ENCODE data around the gene ANXA2R.
"Not testable (repeated sequence)": the region's sequence is repeated elsewhere in the genome, so short reads cannot be mapped to it uniquely, and the experiment has no call there.

The ANXA2R gene

DNA sequence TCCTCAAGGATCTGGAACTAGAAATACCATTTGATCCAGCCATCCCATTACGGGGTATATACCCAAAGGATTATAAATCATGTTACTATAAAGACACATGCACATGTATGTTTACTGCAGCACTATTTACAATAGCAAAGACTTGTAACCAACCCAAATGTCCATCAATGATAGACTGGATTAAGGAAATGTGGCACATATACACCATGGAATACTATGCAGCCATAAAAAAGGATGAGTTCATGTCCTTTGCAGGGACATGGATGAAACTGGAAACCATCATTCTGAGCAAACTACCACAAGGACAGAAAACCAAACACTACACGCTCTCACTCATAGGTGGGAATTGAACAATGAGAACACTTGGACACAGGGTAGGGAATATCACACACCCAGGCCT lies 19.9 kb upstream of the ANXA2R start:
- not testable (repeated sequence) for DNase-seq

DNA sequence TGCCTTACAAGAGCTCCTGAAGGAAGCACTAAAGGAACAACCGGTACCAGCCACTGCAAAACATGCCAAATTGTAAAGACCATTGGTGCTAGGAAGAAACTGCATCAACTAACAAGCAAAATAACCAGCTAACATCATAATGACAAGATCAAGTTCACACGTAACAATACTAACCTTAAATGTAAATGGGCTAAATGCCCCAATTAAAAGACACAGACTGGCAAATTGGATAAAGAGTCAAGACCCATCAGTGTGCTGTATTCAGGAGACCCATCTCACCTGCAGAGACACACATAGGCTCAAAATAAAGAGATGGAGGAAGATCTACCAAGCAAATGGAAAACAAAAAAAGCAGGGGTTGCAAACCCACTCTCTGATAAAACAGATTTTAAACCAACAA lies 15.0 kb upstream of the ANXA2R start:
- DNase-seq = not testable (repeated sequence)

- DNase-seq = no peak
Observed at GRCh38 chr5:43051684-43052083, 11.6 kb upstream of the ANXA2R start.

- no peak for DNase-seq
Observed at GRCh38 chr5:43050384-43050783, 10.3 kb upstream of the ANXA2R start.

- no peak for DNase-seq
Observed at GRCh38 chr5:43049236-43049635, 9.1 kb upstream of the ANXA2R start.

DNA sequence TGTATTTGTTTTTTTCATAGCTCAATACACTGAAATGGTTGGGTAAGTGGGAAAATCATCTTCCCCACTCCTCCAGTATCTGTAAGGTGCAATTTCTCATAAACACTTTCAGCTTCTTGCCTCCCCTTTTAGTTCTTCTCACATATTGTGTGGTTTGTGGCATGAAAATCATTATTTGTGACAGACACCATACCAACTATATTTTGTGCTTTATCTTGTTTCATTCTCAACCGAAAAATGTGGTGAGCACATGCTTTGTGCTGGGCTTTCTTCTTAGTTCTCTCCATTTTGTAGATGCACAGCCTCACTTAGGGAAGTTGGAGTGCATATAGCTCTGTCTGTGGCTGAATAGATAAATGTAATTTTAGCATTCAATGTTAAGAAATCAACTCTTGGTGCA lies 6.4 kb upstream of the ANXA2R start:
- no peak for DNase-seq

DNA sequence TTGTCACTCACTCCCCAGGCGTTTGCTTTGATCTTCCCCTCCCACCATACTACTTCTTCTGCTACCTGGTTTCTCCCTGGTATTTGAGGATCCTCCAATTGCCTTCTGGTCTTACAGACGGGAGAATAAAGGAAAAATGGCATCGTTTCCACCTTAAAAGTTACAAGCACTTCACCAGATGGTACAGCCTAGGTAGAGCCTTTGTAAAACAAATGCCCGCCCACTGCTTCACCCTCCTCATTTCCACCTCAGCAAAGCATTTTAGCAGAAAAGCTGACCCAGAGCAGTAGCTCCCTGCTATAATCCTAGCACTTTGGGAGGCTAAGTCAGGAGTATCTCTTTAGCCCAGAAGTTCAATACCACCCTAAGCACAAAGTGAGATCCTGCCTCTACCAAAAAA lies 5.1 kb upstream of the ANXA2R start:
- DNase-seq = no peak

- no peak for DNase-seq
Observed at GRCh38 chr5:43044181-43044914, 4.2 kb upstream of the ANXA2R start.

DNA sequence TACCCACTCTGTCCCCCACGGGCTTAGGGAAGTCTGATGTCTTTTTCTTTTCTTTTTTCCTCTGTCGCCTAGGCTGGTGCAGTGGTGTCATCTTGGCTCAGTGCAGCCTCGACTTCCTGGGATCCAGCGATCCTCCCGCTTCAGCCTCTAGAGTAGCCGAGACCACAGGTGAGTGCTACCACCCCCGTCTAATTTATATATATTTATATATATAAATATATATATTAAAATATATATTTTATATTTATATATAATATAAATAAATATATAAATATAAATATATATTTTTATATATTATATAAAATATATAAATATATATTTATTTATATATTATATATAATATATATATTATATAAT lies 3.3 kb upstream of the ANXA2R start:
- DNase-seq = no peak

GRCh38 chr5:43042626-43043399 lies 2.7 kb upstream of the ANXA2R start:
- peak; percentile 83 to 84 for DNase-seq

DNA sequence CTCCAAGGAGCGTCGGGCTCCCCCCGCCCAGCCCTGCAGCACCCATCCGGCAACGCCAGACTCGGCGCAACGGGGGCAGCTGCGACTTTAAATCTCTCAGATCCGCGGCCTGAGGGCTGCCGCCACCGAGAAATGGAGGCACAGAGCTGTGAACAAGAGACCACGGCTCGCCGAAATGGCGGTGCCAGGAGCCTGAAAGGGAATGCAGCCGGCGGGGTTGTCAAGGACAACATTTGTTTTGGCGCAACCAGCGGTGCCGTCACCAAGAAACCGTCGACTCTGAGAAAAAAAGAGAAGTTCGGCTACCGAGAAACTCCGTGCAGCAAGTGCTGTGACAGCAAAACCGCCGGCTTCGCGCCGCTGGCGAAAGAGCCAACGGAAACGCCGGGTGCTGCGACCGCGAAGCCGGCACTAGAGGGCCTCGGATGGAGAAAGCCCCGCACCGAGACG lies 2.1 kb upstream of the ANXA2R start:
- peak in 1 of 2 experiments; percentile 86 for DNase-seq

DNA sequence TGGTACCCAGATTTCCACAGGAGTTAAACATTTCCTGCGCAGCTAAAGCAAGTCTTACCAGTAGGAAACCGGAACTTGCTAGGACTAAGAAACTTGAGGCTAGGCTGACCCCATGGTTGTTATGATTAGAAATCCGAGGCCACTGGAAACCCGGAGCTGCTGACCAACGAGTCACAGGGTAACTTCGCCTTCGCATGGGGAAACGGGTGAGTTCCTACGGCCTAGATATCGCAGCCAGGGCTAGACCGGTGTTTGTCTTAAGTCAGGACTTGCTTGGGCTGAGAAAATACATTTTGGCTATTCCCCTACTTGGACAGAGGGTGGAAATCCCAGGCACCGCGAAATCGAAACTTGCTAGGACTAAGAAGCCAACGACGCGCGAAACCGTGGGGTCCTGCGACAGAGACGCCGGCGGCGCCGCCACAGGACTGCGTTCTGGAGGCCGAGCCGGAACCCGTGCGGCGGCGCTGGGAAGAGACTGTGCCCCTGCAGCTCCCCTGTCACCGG lies 1.6 kb upstream of the ANXA2R start:
- peak in 1 of 2 experiments; percentile 75 for DNase-seq

DNA sequence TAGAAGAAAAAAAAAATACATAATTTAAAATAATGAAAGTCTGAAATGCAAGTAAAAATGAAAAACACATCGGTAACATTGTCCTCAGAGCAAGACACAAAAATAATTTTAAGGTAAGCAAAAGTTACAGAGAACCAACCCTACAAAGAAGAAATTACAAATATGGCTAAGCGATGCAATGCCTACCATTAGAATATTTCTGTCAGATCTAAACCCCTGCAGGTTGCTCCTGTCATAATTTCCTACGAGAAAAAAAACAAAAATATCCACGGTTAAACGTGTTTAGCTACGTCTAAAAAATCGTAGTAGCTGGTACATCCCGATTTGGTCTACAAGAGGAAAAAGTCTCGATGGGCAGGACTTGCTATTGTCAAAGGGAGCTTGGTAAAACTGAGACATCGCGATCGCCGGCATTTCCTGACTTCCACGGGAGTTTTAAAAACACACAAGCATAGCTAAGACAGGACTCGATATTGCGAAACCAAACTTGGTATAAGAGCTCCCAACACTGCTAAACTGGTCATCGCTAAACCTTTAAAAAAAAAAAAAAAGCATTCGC lies 1.1 kb upstream of the ANXA2R start:
- no peak for DNase-seq

- DNase-seq = peak; percentile 80 to 82
Observed at GRCh38 chr5:43039471-43040286, 440 bp downstream of the ANXA2R start.

DNA sequence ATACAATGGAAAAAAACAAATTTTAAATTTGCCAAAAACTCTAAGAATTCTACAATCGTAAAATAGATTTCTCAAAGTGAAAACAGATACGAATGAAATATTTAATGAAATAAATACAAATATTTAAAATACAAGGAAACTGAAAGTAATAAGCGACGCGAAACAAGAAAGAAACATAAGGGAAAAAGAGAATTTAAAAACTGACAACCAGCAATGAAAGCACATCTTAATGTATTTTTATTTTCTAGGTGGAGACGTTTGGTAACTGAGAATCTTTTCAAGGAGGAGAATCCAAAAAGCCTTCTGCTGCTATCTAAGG lies 1.0 kb downstream of the ANXA2R start:
- no peak for DNase-seq

DNA sequence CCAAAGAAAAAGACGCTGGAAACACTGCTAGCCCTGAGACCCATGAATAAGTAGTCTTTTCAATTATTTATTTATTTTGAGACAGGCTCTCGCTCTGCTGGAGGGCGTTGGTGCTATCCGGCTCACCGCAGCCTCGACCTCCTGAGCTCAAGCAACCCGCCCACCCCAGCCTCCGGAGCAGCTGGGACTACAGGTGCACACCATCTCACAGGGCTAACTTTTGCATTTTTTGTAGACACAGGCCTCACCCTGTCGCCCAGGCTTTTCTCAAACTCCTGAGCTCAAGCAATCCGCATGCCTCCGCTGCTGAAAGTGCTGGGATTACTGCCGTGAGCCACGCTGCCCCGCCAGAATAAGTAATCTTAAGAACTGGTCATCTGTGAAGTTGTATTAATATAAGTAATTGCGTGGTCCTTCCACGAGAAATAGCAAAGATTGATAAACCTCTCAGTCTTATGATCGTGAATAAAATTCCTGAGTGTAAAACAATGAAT lies 1.6 kb downstream of the ANXA2R start:
- DNase-seq = peak in 1 of 2 experiments; percentile 58

GRCh38 chr5:43037636-43038495 lies 2.3 kb downstream of the ANXA2R start:
- peak; percentile 50 to 55 for DNase-seq

DNA sequence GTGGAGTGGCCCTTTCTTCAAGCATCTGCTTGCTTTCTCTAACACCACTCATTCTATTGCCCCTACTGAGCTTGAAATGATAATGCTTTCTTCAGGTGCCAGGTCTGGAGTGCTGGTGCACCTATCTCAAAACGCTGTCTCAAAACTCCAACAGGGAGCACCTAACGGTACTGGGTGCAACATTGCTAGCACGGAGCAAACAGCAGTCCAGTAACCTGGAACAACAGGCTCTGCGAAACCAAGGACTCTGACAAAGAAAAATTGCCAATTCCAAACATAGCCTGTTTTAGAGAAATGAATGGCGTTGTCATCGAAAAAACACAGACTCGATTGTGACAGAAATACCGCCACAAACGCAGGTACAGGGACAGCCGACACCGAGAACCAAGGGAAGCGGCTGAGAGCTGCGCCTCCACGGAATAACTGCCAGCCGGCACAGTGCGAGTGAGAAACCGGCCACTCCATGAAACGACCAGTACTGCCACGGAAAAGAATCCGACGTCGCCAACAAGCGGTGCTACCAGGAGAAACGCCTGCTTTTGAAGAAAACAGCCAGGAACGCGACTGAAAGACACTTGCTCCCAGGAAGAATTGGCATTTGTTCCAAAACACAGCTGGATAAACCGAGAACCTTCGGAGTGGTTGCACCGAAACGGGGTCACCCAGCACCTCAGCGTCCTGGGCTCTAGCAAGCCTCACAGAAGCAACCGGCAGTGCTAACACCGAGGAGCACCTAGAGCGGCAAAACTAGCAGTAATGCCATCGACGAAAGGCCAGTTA lies 3.1 kb downstream of the ANXA2R start:
- no peak for DNase-seq

- peak in 1 of 2 experiments; percentile 35 for DNase-seq
Observed at GRCh38 chr5:43036409-43036808, 3.7 kb downstream of the ANXA2R start.

- no peak for DNase-seq
Observed at GRCh38 chr5:43034591-43034968, 5.5 kb downstream of the ANXA2R start.

All from activated T-cell treated with anti-CD3 and anti-CD28 coated beads, Interleukin-2, amount 50 U/mL, for 48 hours (primary cell).